Ovary (tissue), 3 donors: ENCODE measurements around the gene FRZB.

Experiments used
- CTCF ChIP-seq, 3 donors: fragments of 450-650 bp in 2 of 3; fragments of 200-600 bp in 1 of 3; IDR thresholded peaks; one replicate each; pipeline versions ENCODE4 v1.5.1 to v1.8.0; 2016 to 2022; ENCODE audit warnings: antibody characterized with exemption in 3 of 3, mild to moderate bottlenecking in 1 of 3
- EP300 ChIP-seq: sonication (generic); formaldehyde crosslinking; IDR thresholded peaks from one replicate; pipeline ENCODE4 v1.6.1; 2017; ENCODE audit warnings: antibody characterized with exemption
- donor health status: DM: no; HTN: no; CAD: no.

- TF ChIP-seq CTCF (IDR thresholded peaks at IDR 0.05) = no peak
- TF ChIP-seq EP300 = no peak
Measured at GRCh38 chr2:182890305-182890704, 23.9 kb upstream of the FRZB start.
